ENCODE data around the gene BEST3.

BEST3 gene

DNA sequence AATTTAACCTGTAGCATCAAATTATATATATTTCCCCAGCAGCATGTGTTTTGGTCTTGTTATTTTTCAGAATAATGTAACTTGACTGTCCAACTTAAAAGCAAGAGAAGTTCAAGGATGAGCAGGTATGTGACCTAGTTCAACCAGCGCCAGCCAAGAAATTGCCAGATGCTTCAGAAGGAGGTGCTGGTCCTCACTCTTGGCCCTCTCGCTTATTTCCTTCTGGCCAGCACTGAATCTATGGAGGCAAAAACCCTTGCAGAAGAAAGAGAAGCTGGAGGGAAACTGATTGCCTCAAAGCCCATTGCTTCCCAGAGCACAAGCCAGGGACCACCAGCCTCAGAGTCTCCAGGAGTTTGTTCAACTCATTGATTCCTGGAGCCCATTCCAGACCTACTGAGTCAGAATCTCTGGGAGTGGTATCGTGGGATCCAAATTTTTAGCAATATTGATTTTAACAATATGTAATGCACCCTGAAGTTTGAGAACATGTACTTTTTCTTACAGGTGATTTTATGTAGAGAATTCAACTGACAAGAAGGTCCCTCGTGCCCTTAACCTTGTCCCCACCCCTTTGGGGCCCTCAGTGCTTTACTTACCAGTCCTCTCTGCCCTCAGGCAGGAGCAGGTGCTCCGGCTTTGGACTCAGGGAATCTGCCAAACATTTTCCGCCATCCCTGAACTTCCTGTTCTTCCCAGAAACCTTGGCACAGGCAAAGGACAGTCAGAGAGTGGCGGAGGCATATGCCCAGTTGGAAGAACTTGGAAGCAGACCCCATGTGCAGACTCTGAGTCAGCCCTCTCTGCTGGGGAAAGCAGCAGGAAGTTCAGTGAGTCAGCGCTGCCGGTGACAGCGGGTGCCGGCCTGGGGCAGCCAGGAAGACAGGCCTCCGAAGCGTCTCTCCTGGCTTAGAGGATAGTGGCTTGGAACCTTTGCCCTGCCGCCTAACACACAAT lies 10.4 kb downstream of the BEST3 start:
- ChIA-PET CTCF (interaction anchor here (1.6 kb wide), 1 partner anchor 20 kb away, joined by 4 read pairs; no protein-coding TSS in a partner anchor), POLR2A (no interaction called here)
- TF ChIP-seq, protein P1, sequence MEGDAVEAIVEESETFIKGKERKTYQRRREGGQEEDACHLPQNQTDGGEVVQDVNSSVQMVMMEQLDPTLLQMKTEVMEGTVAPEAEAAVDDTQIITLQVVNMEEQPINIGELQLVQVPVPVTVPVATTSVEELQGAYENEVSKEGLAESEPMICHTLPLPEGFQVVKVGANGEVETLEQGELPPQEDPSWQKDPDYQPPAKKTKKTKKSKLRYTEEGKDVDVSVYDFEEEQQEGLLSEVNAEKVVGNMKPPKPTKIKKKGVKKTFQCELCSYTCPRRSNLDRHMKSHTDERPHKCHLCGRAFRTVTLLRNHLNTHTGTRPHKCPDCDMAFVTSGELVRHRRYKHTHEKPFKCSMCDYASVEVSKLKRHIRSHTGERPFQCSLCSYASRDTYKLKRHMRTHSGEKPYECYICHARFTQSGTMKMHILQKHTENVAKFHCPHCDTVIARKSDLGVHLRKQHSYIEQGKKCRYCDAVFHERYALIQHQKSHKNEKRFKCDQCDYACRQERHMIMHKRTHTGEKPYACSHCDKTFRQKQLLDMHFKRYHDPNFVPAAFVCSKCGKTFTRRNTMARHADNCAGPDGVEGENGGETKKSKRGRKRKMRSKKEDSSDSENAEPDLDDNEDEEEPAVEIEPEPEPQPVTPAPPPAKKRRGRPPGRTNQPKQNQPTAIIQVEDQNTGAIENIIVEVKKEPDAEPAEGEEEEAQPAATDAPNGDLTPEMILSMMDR (IDR thresholded peaks at IDR 0.05; ENCODE audit: control extremely low read depth, extremely low read depth, low read depth, missing control alignments), result no peak
- no peak for DNase-seq (ENCODE audit: extremely low spot score)

DNA sequence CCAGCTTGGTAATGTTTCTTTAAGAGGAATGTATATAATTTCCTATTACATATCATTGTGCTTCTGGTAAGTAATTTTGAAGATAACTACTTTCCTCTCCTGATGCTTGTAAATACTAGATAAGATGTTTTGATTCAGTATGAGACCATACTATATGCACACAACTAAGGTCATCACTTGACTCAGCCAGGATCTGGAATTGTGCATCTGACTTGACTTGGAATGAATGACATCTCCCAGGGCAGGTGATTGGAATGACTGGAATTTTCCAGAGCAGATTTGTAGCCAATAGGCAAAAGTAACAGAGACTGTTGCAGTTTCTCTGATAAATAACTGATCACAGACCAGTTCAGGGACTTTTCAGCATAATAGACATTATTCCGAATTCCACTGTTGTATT lies 11.1 kb downstream of the BEST3 start:
- POLR2A ChIA-PET, result no interaction called here
- CTCF ChIA-PET, result no interaction called here
- DNase-seq (ENCODE audit: extremely low spot score), result no peak
- TF ChIP-seq, protein P1 (IDR thresholded peaks at IDR 0.05; ENCODE audit: control extremely low read depth, extremely low read depth, low read depth, missing control alignments), result no peak

DNA sequence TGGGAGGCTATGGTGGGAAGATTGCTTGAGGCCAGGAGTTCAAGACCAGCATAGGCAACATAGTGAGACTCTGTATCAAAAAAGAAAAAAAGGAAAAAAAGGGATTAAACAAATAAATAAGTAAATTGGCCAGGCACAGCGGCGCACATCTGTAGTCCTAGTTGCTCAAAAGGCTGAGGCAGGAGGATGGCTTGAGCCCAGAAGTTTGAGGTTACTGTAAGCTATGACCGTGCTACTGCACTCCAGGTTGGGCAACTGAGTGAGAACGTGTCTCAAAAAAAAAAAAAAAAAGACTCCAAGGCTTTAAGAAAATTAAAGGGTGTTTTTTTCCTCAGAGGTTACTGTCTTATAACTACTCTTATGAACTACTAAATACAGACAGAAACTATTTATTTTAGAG lies 11.7 kb downstream of the BEST3 start:
- POLR2A ChIA-PET, result no interaction called here

DNA sequence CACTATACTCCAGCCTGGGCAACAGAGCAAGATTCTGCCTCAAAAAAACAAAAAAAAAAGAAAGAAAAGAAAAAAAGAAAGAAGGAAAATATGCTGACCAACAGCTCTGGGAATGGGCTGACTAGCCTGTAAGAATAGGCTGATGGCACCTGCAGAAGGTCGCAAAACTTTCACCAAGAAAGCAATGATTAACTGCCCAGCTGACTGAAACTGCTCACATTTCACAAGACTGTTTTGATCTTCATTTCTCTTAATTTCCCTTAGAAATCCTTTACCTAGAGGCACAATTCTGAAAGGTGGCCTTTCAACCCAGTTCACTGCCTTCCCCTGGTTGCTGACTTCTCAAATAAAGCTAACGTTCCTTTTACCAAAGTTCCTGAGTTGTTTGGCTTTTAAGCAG lies 12.4 kb downstream of the BEST3 start:
- TF ChIP-seq, protein P1 (IDR thresholded peaks at IDR 0.05; ENCODE audit: control extremely low read depth, extremely low read depth, low read depth, missing control alignments), result no peak
- POLR2A ChIA-PET, result no interaction called here
- CTCF ChIA-PET, result no interaction called here
- no peak for DNase-seq (ENCODE audit: extremely low spot score)

More for the DNA sequence above, 11.7 kb downstream of the BEST3 start:
- TF ChIP-seq, protein P1 (IDR thresholded peaks at IDR 0.05; ENCODE audit: control extremely low read depth, extremely low read depth, low read depth, missing control alignments), result no peak
- CTCF ChIA-PET, result no interaction called here
- DNase-seq (ENCODE audit: extremely low spot score), result no peak

DNA sequence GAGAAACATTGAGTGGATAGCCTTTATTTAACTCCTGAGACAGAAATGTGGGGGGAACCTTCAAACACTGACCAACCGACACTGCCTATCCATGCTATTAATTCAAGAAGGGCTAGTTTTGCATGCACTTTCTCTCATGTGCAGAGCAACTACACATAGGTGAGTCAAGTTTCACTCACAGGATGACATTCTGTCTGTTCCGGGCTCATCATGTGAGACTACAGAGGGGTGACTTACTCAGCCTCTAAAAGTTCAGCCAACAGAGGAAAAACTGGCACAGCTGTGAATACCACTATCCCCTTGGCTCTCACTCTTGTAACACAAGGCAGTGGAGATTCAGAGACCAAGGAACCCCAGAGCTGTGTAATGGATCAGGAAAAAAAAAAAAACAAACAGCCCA lies 13.3 kb downstream of the BEST3 start:
- POLR2A ChIA-PET, result no interaction called here
- no peak for DNase-seq (ENCODE audit: extremely low spot score)
- CTCF ChIA-PET, result interaction anchor here (1.6 kb wide), 1 partner anchor 47 kb away, joined by 4 read pairs; no protein-coding TSS in a partner anchor
- TF ChIP-seq, protein P1 (IDR thresholded peaks at IDR 0.05; ENCODE audit: control extremely low read depth, extremely low read depth, low read depth, missing control alignments), result no peak

DNA sequence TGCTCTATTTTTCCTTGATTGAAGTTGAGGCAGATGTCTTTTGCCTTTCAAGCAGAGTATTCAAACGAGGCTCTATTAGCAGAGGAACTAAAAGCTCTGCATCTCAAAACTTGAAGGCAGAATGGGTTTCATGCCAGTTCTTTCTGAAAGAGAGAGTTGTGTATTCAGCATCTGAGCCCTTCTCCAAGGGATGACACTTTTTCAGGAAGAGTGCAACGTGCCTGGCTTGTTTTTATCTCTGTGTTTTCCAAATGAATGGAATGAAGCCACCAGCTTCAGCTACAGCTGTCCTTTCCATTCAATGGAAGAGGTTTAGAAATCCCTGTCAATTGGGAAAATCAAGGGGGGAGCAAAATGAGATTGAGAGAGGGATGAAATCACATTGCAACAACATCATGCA lies 14.6 kb downstream of the BEST3 start:
- POLR2A ChIA-PET, result no interaction called here
- TF ChIP-seq, protein P1 (IDR thresholded peaks at IDR 0.05; ENCODE audit: control extremely low read depth, extremely low read depth, low read depth, missing control alignments), result no peak
- no peak for DNase-seq (ENCODE audit: extremely low spot score)
- CTCF ChIA-PET, result no interaction called here

Data from GM10248 (cell line).